ENCODE data around the gene DAAM1.

DAAM1 gene

GRCh38 chr14:59292921-59293534 is 104.6 kb downstream of the DAAM1 start:
- DNase-seq (ENCODE audit: low spot score), result no peak

- no peak for DNase-seq (ENCODE audit: low spot score)
Measured at GRCh38 chr14:59293935-59294661, 105.6 kb downstream of the DAAM1 start.

DNA sequence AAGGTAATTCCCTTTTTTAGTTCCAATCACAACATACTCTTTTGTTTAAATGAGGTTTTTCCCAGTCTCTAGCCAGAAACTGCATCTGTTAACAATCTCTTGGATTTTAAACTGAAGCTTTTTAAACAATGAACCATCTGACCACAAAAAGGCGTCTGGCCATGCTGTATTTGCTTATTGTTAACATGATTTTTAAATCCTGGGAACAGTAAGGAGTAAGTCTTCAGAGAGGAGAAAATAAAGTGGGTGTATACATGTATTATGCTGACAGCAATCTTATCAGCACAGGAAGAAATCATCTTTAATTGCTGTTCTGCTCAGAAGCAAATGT is 106.2 kb downstream of the DAAM1 start:
- DNase-seq (ENCODE audit: low spot score), result no peak

DNA sequence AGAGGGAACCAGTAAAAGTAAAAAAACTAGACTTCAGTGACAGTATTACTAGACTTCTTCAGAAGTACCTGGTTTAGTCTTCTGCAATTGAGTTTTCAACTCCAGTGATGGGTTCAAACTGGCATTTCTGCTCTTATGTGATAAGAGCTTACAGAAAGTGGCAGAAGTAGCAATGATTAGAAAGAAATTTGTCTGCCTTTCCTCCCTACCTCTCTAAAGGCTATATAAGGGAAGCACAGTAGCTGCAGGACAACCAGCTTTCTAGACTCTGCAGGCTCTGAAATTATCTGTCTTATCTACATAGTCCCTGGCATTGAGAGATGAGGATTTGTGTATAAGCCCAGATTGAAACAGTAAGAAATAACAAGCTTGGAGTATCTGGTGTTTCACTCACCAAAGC is 107.5 kb downstream of the DAAM1 start:
- no peak for DNase-seq (ENCODE audit: low spot score)

DNA sequence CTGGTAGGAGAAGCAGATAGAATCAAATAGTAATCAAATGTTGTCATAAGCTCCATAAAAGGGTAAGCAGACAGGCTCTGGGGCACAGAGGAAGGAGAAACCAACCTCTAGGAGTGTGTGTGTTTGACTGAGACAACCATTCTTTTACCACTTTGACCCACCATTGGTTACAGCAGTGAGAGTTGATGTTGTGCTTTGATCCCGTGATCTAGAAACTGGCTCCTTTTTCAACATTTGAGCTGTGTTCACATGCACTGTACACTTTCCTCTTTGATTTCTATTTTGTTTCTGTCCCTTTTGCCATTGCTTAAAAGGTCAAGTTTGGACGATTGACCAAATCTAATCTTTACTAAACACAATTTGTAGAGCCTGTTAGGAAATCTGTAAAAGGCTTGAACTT is 108.0 kb downstream of the DAAM1 start:
- no peak for DNase-seq (ENCODE audit: low spot score)

DNA sequence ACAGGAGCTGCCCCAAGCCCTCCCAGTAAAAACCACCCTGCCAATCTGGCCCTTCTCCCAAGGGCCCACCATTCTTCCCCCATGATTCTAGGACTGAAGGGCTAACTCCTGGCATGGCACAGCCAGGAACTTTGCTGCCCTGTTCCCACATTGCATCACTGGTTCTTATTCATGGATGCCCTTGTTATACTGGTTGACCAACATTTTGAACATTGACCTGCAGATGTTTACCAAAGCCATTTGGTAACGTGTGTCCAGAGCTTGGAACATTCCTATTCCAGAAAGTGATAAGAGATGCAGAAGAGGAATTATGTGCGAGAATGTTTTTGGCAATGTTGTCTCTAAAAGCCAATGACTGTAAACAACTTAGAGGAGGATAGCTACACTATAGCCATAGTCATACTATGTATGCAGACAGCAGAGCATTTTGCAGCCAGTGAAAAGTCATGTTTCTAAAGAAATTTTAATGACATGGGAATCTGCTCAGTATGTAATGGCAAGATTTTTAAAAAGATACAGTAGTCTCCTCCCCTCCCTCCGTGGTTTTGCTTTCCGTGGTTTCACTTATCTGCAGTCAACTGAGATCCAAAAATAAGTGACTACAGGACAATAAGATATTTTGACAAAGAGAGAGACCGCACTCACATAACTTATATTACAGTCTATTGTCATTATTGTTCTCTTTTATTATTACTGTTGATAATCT is 108.8 kb downstream of the DAAM1 start:
- DNase-seq (ENCODE audit: low spot score), result no peak

DNA sequence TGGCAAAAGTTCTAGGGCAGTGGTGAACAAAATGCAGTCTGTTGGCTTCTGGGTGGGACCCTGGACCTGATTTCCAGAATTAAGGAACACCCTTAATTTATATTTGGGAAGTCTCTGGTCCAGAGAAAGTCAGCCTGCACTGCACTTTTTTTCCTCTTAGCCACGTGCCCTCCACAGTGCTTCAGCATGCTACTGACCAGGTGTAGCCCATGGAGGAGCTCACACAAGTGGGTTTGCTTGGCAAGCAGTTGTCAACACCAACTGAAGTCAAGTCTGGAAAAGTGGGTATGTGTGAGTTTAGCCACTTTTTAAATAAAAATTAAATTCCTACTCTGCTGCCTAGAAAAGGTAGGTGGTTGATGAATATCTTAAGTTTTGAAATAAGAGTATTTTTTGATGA is 111.3 kb downstream of the DAAM1 start:
- DNase-seq (ENCODE audit: low spot score), result no peak

GRCh38 chr14:59301354-59301753 is 112.9 kb downstream of the DAAM1 start:
- peak; percentile 15 for DNase-seq (ENCODE audit: low spot score)

- no peak for DNase-seq (ENCODE audit: low spot score)
Measured at GRCh38 chr14:59302313-59302712, 113.8 kb downstream of the DAAM1 start.

DNA sequence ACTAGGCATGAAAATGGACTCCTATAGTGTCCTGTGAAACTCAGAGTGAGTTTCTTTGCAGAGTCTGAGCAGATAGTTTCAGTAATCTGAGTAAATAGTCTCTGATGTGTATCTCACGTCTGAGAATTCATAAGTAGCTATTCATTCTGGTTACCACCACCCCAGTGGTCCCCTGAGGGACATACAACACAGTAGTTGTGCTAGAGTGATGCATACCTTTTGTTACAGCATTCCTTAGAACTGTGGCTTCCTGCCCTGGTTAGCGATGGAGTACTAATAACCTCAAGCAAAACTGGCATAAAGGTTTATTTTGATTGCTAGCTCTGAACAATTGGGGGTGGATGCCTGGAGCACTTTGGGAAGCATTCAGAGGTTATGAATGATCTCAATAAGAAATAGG is 114.7 kb downstream of the DAAM1 start:
- no peak for DNase-seq (ENCODE audit: low spot score)

GRCh38 chr14:59305231-59305630 is 116.8 kb downstream of the DAAM1 start:
- no peak for DNase-seq (ENCODE audit: low spot score)

- DNase-seq (ENCODE audit: low spot score), result no peak
Measured at GRCh38 chr14:59305836-59306555, 117.5 kb downstream of the DAAM1 start.

GRCh38 chr14:59306775-59307174 is 118.3 kb downstream of the DAAM1 start:
- DNase-seq (ENCODE audit: low spot score), result no peak

DNA sequence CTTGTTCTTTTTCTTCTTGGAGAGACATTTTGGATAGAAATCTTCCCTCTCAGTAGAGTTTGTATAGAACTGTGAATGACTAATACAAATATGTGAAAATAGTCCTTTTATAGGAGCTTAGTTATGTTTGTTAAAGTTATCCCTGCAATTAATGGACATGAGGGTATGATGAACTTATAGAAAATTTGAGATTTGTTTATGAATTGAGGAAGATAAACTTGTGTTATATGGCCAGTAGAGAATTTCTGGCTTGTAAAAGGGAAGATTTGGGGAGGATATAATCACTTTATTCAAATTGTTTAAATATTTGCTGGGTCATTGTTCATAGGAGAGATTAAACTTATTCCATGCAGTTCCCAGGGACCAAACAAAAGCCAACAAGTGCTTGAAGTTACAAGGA is 119.6 kb downstream of the DAAM1 start:
- DNase-seq (ENCODE audit: low spot score), result no peak

GRCh38 chr14:59308673-59309072 is 120.2 kb downstream of the DAAM1 start:
- DNase-seq (ENCODE audit: low spot score), result no peak

GRCh38 chr14:59309291-59309900 is 120.9 kb downstream of the DAAM1 start:
- no peak for DNase-seq (ENCODE audit: low spot score)

DNA sequence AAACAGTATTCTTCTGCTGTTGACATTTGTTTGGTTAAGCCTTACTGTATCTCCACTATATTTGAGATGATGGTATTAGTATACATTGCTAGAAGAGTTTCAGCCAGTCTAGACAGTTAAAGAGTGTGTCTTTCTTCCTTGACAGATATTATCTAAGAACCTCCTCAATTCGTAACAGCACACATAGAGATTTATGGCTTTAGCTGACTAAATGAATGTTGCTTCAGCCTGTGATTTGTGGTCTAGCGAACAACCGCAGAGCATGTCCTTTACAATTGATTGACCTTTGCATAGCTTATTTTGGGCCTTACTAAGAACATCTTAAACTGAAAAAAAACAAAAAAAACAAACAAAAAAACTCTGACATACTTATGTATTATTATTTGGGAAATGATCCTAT is 122.2 kb downstream of the DAAM1 start:
- no peak for DNase-seq (ENCODE audit: low spot score)

DNA sequence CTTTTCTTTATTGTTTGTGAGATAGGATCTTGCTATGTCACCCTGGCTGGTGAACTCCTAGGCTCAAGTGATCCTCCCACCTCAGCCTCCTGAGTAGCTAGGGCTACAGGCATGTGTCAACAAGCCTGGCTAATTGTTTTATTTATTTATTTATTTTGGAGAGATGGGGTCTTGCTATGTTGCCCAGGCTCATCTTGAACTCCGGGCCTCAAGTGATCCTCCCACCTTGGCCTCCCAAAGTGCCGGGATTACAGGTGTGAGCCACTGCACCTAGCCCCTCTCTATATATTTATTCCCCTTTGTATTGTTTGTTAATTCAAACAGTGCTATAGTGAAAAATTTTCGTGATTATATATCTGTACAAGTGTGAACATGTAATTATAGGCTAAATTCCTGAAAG is 123.3 kb downstream of the DAAM1 start:
- DNase-seq (ENCODE audit: low spot score), result no peak

- DNase-seq (ENCODE audit: low spot score), result no peak
Measured at GRCh38 chr14:59313144-59313651, 124.7 kb downstream of the DAAM1 start.

GRCh38 chr14:59313658-59314608 is 125.5 kb downstream of the DAAM1 start:
- no peak for DNase-seq (ENCODE audit: low spot score)
